Body of pancreas (tissue), 4 donors: ENCODE results near the gene MCF2L2. TPM values are rescaled to one million over a fixed set of nuclear protein-coding genes. Genes with fewer than 3 reads are reported as not detected.
A peak's percentile ranks its signal among the peaks of the same experiment; 100 is the strongest.

ENCODE experiments used
- ATAC-seq: fragments of 150-250 bp; one replicate; pipeline ENCODE4 v1.9.1; 2016
- DNase-seq, 4 donors: peaks; one replicate each; pipeline ENCODE4 v3.0.0-alpha.2; 2019
- H3K27ac ChIP-seq, 4 donors: fragments of 200-600 bp; sonication (generic); 1 replicate in 3 of 4; 2 replicates in 1 of 4; pipeline versions ENCODE4 v1.5.1 to v1.6.1; 2016 to 2019; ENCODE audit warnings: mild to moderate bottlenecking in 1 of 4, mixed read lengths in 1 of 4, moderate library complexity in 1 of 4
- H3K27me3 ChIP-seq, 2 donors: fragments of 200-600 bp; sonication (generic); one replicate each; pipeline ENCODE4 v1.6.0; 2016; ENCODE audit warnings: mild to moderate bottlenecking in 1 of 2
- H3K36me3 ChIP-seq, 2 donors: fragments of 200-600 bp; sonication (generic); replicated peaks in 1 of 2; 2 replicates each; pipeline ENCODE4 v1.5.1; 2016; ENCODE audit warnings: low read depth in 2 of 2; ENCODE audit not compliant: insufficient read depth in 1 of 2
- H3K4me1 ChIP-seq: fragments of 200-600 bp; sonication (generic); one replicate; pipeline ENCODE4 v1.6.0; 2016
- H3K4me3 ChIP-seq, 2 donors: fragments of 200-600 bp; sonication (generic); 1 replicate in 1 of 2; 2 replicates in 1 of 2; pipeline ENCODE4 v1.5.1; 2016 to 2019
- H3K9me3 ChIP-seq, 3 donors: fragments of 200-600 bp; sonication (generic); 1 replicate in 2 of 3; 2 replicates in 1 of 3; pipeline ENCODE4 v1.5.1; 2016
- CTCF ChIP-seq, 7 experiments: fragments of 450-650 bp in 4 of 7; fragments of 200-600 bp in 3 of 7; sonication (generic) in 3 of 7; IDR thresholded peaks; one replicate each; pipeline ENCODE4 v1.5.1; 2016 to 2019; ENCODE audit warnings: antibody characterized with exemption in 7 of 7
- POLR2A ChIP-seq, 3 donors: fragments of 450-650 bp; IDR thresholded peaks; one replicate each; pipeline ENCODE4 v1.6.1; 2016; ENCODE audit warnings: antibody characterized with exemption in 3 of 3, mild to moderate bottlenecking in 2 of 3
- WGBS, 2 donors: methylation state at CpG; one replicate each; pipeline ENCODE4 v1.1.5; 2017; 5-methylcytosine and 5-hydroxymethylcytosine counted together
- intact Hi-C: fragments of 100-400 bp; cut with DNase I; formaldehyde crosslinking; loops from one replicate; pipeline ENCODE4 v1.15.1; 2023
- total RNA-seq, 2 donors: library from RNA; depleted of rRNA; stranded (reverse); fragments of >200 nt; gene quantifications; one replicate each; pipeline ENCODE4 v1.1.0, GENCODE V29; 2016

The MCF2L2 gene
- total RNA-seq, 2 donors from 2014 or later = 0.26 TPM; not detected in 1

GRCh38 chr3:183330881-183331280 is 97.5 kb downstream of the MCF2L2 start:
- ATAC-seq = no peak
- H3K9me3 ChIP-seq = no peaks in the 10 kb centered on the region

DNA sequence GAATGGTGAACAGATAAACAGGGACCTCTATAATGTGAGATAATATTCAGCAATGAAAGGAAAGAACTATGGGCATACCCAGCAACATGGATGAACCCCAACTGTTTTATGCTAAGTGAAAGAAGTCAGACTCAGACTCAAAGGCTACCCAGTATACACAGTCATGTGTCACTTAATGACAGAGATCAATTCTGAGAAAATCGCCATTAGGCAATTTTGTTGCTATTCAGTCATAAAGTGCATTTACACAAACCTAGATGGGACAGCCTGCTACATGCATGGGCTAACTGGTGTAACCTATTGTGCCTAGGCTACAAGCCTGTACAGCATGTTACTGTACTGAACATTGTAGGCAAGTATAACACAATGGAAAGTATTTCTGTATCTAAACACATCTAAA is 98.9 kb downstream of the MCF2L2 start:
- Histone ChIP-seq H3K9me3 (no peaks in the 10 kb centered on the region), H3K27me3 (no peaks in the 10 kb centered on the region), H3K36me3 (no peaks in the 10 kb centered on the region), H3K4me3 (no peak overlapping the region), H3K4me1 (peaks cover 5% of the 10 kb centered on the region), H3K27ac (no peak overlapping the region)
- ATAC-seq (no peak), DNase-seq (no peak)
- TF ChIP-seq POLR2A (IDR thresholded peaks at IDR 0.05) = no peak
- no peak for TF ChIP-seq CTCF (IDR thresholded peaks at IDR 0.05)
- 70 to 71% methylated on average over 1 of the region's 1 CpG for WGBS, 2 donors
- intact Hi-C loops = no loop called here

More at GRCh38 chr3:183330881-183331280, 97.5 kb downstream of the MCF2L2 start:
- intact Hi-C loops = no loop called here
- no peak for DNase-seq
- Histone ChIP-seq H3K4me3 (no peak overlapping the region), H3K27ac (no peak overlapping the region), H3K36me3 (no peaks in the 10 kb centered on the region), H3K27me3 (no peaks in the 10 kb centered on the region), H3K4me1 (peaks cover 5% of the 10 kb centered on the region)
- no peak for TF ChIP-seq CTCF (IDR thresholded peaks at IDR 0.05)
- TF ChIP-seq POLR2A (IDR thresholded peaks at IDR 0.05) = no peak
- WGBS, 2 donors = 76 to 88% methylated on average over 3 of the region's 3 CpGs

GRCh38 chr3:183328823-183329222 is 99.6 kb downstream of the MCF2L2 start:
- ATAC-seq (no peak), DNase-seq (no peak)
- TF ChIP-seq POLR2A (IDR thresholded peaks at IDR 0.05) (no peak), CTCF (IDR thresholded peaks at IDR 0.05) (no peak)
- Histone ChIP-seq H3K36me3 (no peaks in the 10 kb centered on the region), H3K27ac (no peak overlapping the region), H3K27me3 (no peaks in the 10 kb centered on the region), H3K9me3 (no peaks in the 10 kb centered on the region), H3K4me3 (no peak overlapping the region), H3K4me1 (peaks cover 5% of the 10 kb centered on the region)
- intact Hi-C loops = no loop called here
- 20 to 29% methylated on average over 1 of the region's 1 CpG for WGBS, 2 donors

GRCh38 chr3:183328164-183328563 is 100.3 kb downstream of the MCF2L2 start:
- Histone ChIP-seq H3K4me1 (peaks cover 5% of the 10 kb centered on the region), H3K27me3 (no peaks in the 10 kb centered on the region), H3K36me3 (no peaks in the 10 kb centered on the region), H3K4me3 (no peak overlapping the region), H3K27ac (no peak overlapping the region), H3K9me3 (no peaks in the 10 kb centered on the region)
- TF ChIP-seq CTCF (IDR thresholded peaks at IDR 0.05) (no peak), POLR2A (IDR thresholded peaks at IDR 0.05) (no peak)
- WGBS, 2 donors = 90 to 100% methylated on average over 1 of the region's 1 CpG
- ATAC-seq (no peak), DNase-seq (no peak)
- intact Hi-C loops = no loop called here

- WGBS, 2 donors = 18 to 21% methylated on average over 5 of the region's 5 CpGs
- no peak for TF ChIP-seq POLR2A (IDR thresholded peaks at IDR 0.05)
- TF ChIP-seq CTCF (IDR thresholded peaks at IDR 0.05) = peak in 4 of 7 experiments; percentile 41 to 51 (median 45)
These were observed 101.1 kb downstream of the MCF2L2 start for GRCh38 chr3:183327343-183327742.

More at GRCh38 chr3:183327343-183327742, 101.1 kb downstream of the MCF2L2 start:
- Histone ChIP-seq H3K4me3 (no peak overlapping the region), H3K36me3 (no peaks in the 10 kb centered on the region), H3K9me3 (no peaks in the 10 kb centered on the region), H3K27me3 (no peaks in the 10 kb centered on the region), H3K27ac (no peak overlapping the region), H3K4me1 (peaks cover 5% of the 10 kb centered on the region)
- intact Hi-C loops = no loop called here
- peak; percentile 70 for ATAC-seq
- peak in 2 of 4 donors; percentile 25 to 32 for DNase-seq
